SU-DHL-6 (cell line): ENCODE measurements around the gene GALNT9.

Experiments used
- H2AFZ ChIP-seq: fragments of 200-600 bp; sonication (generic); 2 replicates; pipeline ENCODE4 v1.6.1; 2014; ENCODE audit warnings: low read depth, mild to moderate bottlenecking, moderate library complexity, mixed read lengths, antibody characterized with exemption, low read length; ENCODE audit not compliant: severe bottlenecking
- H3F3A ChIP-seq: fragments of 200-600 bp; shearing (Covaris generic); 2 replicates; pipeline ENCODE4 v1.6.0; 2016; ENCODE audit warnings: antibody characterized with exemption, mild to moderate bottlenecking; ENCODE audit not compliant: insufficient read depth
- H3K27ac ChIP-seq: fragments of 200-600 bp; sonication (generic); 2 replicates; pipeline ENCODE4 v1.5.1; 2016; ENCODE audit warnings: low read depth, mild to moderate bottlenecking, low read length, moderate library complexity, mixed read lengths
- H3K27me3 ChIP-seq: fragments of 200-600 bp; sonication (generic), shearing (Covaris generic); 2 replicates; pipeline ENCODE4 v1.6.0; 2014; ENCODE audit warnings: mild to moderate bottlenecking, low read length
- H3K36me3 ChIP-seq: fragments of 200-600 bp; sonication (generic); 2 replicates; pipeline ENCODE4 v1.6.1; 2014; ENCODE audit warnings: mild to moderate bottlenecking, low read length, mixed read lengths
- H3K4me2 ChIP-seq: fragments of 300-600, 200-600 bp; shearing (Covaris generic), sonication (generic); 2 replicates; pipeline ENCODE4 v1.6.0; 2014; ENCODE audit warnings: low read length, low read depth, mild to moderate bottlenecking; ENCODE audit not compliant: poor library complexity, severe bottlenecking
- H3K4me3 ChIP-seq: fragments of 200-600 bp; sonication (generic); 2 replicates; pipeline ENCODE4 v1.5.1; 2014; ENCODE audit warnings: antibody characterized with exemption, low read length, mild to moderate bottlenecking, mixed read lengths; ENCODE audit not compliant: insufficient read depth, poor library complexity, severe bottlenecking
- H3K79me2 ChIP-seq: fragments of 200-600 bp; sonication (generic); 2 replicates; pipeline ENCODE4 v1.6.1; 2014; ENCODE audit warnings: mild to moderate bottlenecking, low read length, moderate library complexity; ENCODE audit not compliant: insufficient read depth
- H3K9ac ChIP-seq: fragments of 200-600 bp; sonication (generic); 2 replicates; pipeline ENCODE4 v1.7.0; 2014; ENCODE audit warnings: mild to moderate bottlenecking, low read length
- H3K9me2 ChIP-seq: fragments of 200-600 bp; sonication (generic); replicated peaks from 2 replicates; pipeline ENCODE4 v1.6.1; 2014; ENCODE audit warnings: low read length; ENCODE audit not compliant: insufficient read depth
- H3K9me3 ChIP-seq: fragments of 200-600 bp; sonication (generic); 2 replicates; pipeline ENCODE4 v1.6.1; 2014; ENCODE audit warnings: low read length, mixed read lengths; ENCODE audit not compliant: insufficient read depth
- H4K20me1 ChIP-seq: fragments of 200-600 bp; sonication (generic); 2 replicates; pipeline ENCODE4 v1.6.1; 2014; ENCODE audit warnings: low read depth, mild to moderate bottlenecking, antibody characterized with exemption, low read length, moderate library complexity, mixed read lengths
- CTCF ChIP-seq: fragments of 200-600 bp; sonication (generic); IDR thresholded peaks from one replicate; pipeline ENCODE4 v1.5.1; 2017; ENCODE audit warnings: antibody characterized with exemption, mild to moderate bottlenecking, low read length, moderate library complexity; ENCODE audit not compliant: insufficient read depth, poor library complexity, severe bottlenecking
- EZH2phosphoT487 ChIP-seq: fragments of 200-600 bp; sonication (generic), shearing (Covaris generic); conservative IDR thresholded peaks from 2 replicates; pipeline ENCODE4 v1.6.1; 2018; ENCODE audit warnings: mild to moderate bottlenecking, antibody characterized with exemption, low read length, moderate library complexity, mixed read lengths

The GALNT9 gene

DNA sequence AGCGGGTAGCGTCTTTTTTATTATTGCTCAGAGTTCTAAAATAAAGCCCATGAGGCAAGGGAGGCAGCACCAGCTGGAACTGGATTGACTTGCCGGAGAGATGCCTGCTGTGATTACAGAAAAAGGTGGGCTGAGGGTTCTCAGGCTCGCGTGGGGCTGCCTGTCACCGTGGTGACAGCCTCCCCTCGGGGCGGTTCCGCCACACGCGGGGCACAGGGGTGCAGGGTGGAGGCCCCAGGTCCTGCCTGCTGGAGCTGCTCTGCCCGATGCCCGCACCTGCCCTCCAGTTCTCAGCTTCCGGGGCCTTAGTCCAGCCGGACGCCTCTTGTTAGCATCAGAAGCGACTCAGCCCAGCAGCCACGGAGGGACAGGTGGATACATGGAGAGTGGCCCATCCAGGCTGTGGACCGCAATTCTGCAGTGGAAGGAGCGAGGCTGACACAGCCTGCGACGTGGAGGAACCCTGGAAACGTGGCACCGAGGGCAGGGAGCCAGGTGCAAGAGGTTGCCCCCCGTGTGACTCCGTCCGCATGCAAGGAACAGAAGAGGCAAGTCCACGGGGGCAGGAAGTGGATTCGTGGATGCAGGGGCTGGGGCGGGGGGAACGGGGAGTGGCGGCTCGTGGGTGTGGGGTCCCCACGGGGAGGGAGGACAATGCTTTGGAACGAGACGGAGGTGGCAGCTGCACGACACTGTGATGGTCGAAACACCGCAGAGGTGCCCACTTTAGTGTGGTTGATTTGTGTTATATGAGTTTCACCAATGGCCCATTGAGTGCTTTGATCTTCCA is 79.5 kb downstream of the GALNT9 start:
- TF ChIP-seq CTCF (no peak), EZH2phosphoT487 (no peak)
- H2AFZ ChIP-seq, result no peak overlapping the region
- H3K4me2 ChIP-seq, result no peak overlapping the region

GRCh38 chr12:132248453-132249167 is 80.8 kb downstream of the GALNT9 start:
- Histone ChIP-seq H2AFZ (no peak overlapping the region), H3K9me3 (no peaks in the 10 kb centered on the region), H3K27ac (no peak overlapping the region), H3K4me2 (no peak overlapping the region), H3K9me2 (no peaks in the 10 kb centered on the region), H4K20me1 (no peaks in the 10 kb centered on the region), H3K79me2 (no peaks in the 10 kb centered on the region), H3K9ac (no peak overlapping the region), H3K36me3 (no peaks in the 10 kb centered on the region), H3K4me3 (no peak overlapping the region), H3F3A (no peaks in the 10 kb centered on the region), H3K27me3 (no peaks in the 10 kb centered on the region)
- TF ChIP-seq CTCF (no peak), EZH2phosphoT487 (no peak)

More for the DNA sequence above, 79.5 kb downstream of the GALNT9 start:
- no peaks in the 10 kb centered on the region for H3F3A ChIP-seq
- H3K9me2 ChIP-seq, result no peaks in the 10 kb centered on the region
- H4K20me1 ChIP-seq, result no peaks in the 10 kb centered on the region
- H3K36me3 ChIP-seq, result no peaks in the 10 kb centered on the region
- H3K9me3 ChIP-seq, result no peaks in the 10 kb centered on the region
- H3K9ac ChIP-seq, result no peak overlapping the region
- H3K79me2 ChIP-seq, result no peaks in the 10 kb centered on the region
- H3K27me3 ChIP-seq, result no peaks in the 10 kb centered on the region
- no peak overlapping the region for H3K4me3 ChIP-seq
- H3K27ac ChIP-seq, result no peak overlapping the region

GRCh38 chr12:132247718-132248452 is 81.5 kb downstream of the GALNT9 start:
- H3K36me3 ChIP-seq, result no peaks in the 10 kb centered on the region
- H3K9me3 ChIP-seq, result no peaks in the 10 kb centered on the region
- H3K27me3 ChIP-seq, result no peaks in the 10 kb centered on the region
- H3K9me2 ChIP-seq, result no peaks in the 10 kb centered on the region
- no peaks in the 10 kb centered on the region for H3F3A ChIP-seq
- H3K9ac ChIP-seq, result no peak overlapping the region
- TF ChIP-seq CTCF (no peak), EZH2phosphoT487 (no peak)
- H3K4me3 ChIP-seq, result no peak overlapping the region
- H3K27ac ChIP-seq, result no peak overlapping the region
- H2AFZ ChIP-seq, result no peak overlapping the region
- no peaks in the 10 kb centered on the region for H3K79me2 ChIP-seq
- no peaks in the 10 kb centered on the region for H4K20me1 ChIP-seq
- H3K4me2 ChIP-seq, result no peak overlapping the region
